ENCODE data around the gene GPR15LG.

GPR15LG gene

GRCh38 chr10:84217746-84218145 lies 44.1 kb downstream of the GPR15LG start:
- DNase-seq = no peak

- DNase-seq = no peak
Observed at GRCh38 chr10:84221916-84222315, 48.3 kb downstream of the GPR15LG start.

GRCh38 chr10:84224411-84225028 lies 50.9 kb downstream of the GPR15LG start:
- DNase-seq = no peak

GRCh38 chr10:84225427-84226173 lies 52.0 kb downstream of the GPR15LG start, which contains the start of gene LRIT2:
Gene LRIT2, minus strand, starts transcription at chr10:84225544. Its CDS starts 24 bp downstream, at chr10:84225520.
- no peak for DNase-seq

DNA sequence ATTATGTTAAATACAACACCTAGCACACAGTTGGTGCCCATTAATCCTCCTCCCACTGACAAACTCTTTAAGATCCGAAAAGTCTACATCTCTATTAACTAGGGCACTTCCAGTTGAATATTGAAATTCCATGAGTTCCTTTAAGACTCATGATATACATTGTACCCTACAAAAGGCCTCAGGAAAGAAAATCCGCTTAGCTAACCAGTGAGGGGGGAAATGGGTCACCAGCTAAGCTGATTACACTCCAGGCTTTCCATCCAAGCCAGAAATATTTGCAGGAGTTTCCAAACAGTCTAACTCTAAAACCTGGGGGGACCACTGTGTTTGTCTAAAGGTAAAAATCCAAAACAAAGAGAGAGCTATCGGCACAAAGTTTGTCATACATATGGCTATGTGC lies 53.0 kb downstream of the GPR15LG start:
- DNase-seq = no peak

DNA sequence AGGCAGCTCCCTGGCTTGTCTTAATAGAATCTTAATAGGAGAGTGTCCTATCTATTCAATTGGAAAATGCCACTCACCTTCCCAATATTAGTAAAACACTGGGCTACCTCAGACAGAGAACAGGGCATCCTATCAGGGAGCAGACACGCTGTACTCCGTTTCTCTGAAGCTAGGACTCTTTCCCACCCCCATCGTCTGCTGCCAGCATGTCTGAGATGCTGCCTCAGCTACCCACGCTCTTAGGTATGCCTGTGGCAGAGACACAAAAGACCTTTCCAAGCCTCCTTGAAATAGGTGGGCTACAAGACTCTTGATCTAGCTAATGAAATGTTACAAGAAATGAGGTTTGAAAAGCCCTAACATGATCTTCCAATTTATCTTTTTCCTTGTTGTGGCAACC lies 54.2 kb downstream of the GPR15LG start:
- DNase-seq = no peak

DNA sequence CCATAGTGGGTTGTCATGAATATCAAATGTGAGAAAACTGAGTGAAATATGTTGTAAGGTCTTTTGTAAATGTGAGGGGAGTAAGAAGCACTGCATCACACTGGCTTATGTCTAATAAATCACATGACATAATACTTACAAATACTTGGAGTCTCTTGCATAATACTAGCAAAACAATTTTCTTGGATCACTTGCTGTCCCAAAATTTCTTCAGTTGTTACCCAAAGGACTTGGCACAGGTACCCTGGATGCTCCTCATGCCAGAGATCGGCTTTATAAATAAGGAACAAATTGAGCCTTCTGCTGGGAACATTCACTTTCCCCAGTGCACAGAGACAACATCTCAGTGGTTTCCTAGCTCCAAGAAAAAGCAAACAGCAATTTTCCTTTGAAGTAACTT lies 56.8 kb downstream of the GPR15LG start:
- DNase-seq = no peak

GRCh38 chr10:84232376-84232775 lies 58.8 kb downstream of the GPR15LG start:
- DNase-seq = no peak

DNA sequence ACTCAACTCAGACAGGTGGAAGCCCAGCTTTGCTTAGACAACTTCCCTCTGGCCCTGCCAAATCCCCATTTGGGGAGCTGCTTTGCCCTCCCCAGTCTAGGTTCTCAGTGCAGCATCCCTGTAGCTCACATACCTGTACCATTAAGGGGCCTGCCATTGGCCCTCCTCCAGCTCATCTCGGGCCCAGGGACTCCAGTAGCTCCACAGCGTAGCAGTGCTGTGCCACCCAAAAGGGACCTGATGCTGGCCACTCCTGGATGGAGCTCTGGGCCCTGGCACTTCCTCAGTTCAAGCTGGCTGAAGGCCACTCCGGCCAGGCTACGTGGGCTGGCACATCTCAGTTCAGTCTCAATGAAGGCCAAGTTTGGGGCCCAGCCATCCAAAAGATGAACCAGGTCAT lies 60.3 kb downstream of the GPR15LG start:
- DNase-seq = no peak

- DNase-seq = no peak
Observed at GRCh38 chr10:84234479-84234878, 60.9 kb downstream of the GPR15LG start.
